Heart right ventricle (tissue), 16 donors: ENCODE data around the gene TRABD. TPM values are rescaled to one million over a fixed set of nuclear protein-coding genes. Genes with fewer than 3 reads are reported as not detected.
"Not testable (repeated sequence)": the region's sequence is repeated elsewhere in the genome, so short reads cannot be mapped to it uniquely, and the experiment has no call there.

ENCODE experiments used
- ATAC-seq, 8 donors: fragments of 200-7000 bp; cut with Tn5 transposase; one replicate each; pipeline ENCODE4 v1.9.1; 2020; ENCODE audit warnings: mild to moderate bottlenecking in 8 of 8, moderate library complexity in 8 of 8, moderate number of reproducible peaks in 1 of 8
- DNase-seq, 2 donors: peaks; one replicate each; pipeline ENCODE4 v3.0.0-alpha.2; 2020
- H3K27ac ChIP-seq, 10 donors: fragments of 200-600 bp; sonication (generic) in 2 of 10; one replicate each; pipeline versions ENCODE4 v1.5.0 to v1.8.0; 2020 to 2022; ENCODE audit warnings: mild to moderate bottlenecking in 3 of 10
- H3K27me3 ChIP-seq, 7 donors: fragments of 200-600 bp; one replicate each; pipeline ENCODE4 v1.8.0; 2021 to 2022; ENCODE audit warnings: mild to moderate bottlenecking in 2 of 7
- H3K36me3 ChIP-seq, 9 donors: fragments of 200-600 bp; sonication (generic) in 1 of 9; one replicate each; pipeline versions ENCODE4 v1.5.0 to v1.8.0; 2020 to 2022; ENCODE audit warnings: mild to moderate bottlenecking in 2 of 9
- H3K4me1 ChIP-seq, 9 donors: fragments of 200-600 bp; sonication (generic) in 1 of 9; one replicate each; pipeline versions ENCODE4 v1.5.0 to v1.8.0; 2020 to 2022; ENCODE audit warnings: mild to moderate bottlenecking in 4 of 9
- H3K4me3 ChIP-seq, 10 donors: fragments of 200-600 bp; sonication (generic) in 2 of 10; one replicate each; pipeline versions ENCODE4 v1.5.0 to v1.8.0; 2020 to 2022; ENCODE audit warnings: mild to moderate bottlenecking in 7 of 10, moderate library complexity in 2 of 10
- H3K9me3 ChIP-seq, 11 donors: fragments of 200-600 bp in 10 of 11; sonication (generic) in 2 of 11; one replicate each; pipeline versions ENCODE4 v1.5.0 to v1.8.0; 2013 to 2022; ENCODE audit warnings: mild to moderate bottlenecking in 2 of 11, control low read depth in 1 of 11, moderate library complexity in 1 of 11
- CTCF ChIP-seq, 9 donors: fragments of 200-600 bp; sonication (generic) in 2 of 9; IDR thresholded peaks; one replicate each; pipeline versions ENCODE4 v1.5.0 to v1.8.0; 2021 to 2022; ENCODE audit warnings: antibody characterized with exemption in 9 of 9, mild to moderate bottlenecking in 5 of 9, moderate library complexity in 1 of 9
- WGBS, 2 donors: extraction: QIAGEN DNeasy Blood & Tissue Kit; methylation state at CpG; one replicate each; pipeline ENCODE4 v1.1.7; 2013; ENCODE audit warnings: inconsistent platforms in 1 of 2; 5-methylcytosine and 5-hydroxymethylcytosine counted together
- intact Hi-C, 10 donors: fragments of 100-400 bp; cut with DNase I; formaldehyde crosslinking; loops; one replicate each; pipeline versions ENCODE4 v1.11.1 to v1.14.2; 2022
- polyA plus RNA-seq, 2 donors: library from polyadenylated mRNA; stranded (reverse); fragments of 200-250 nt; gene quantifications; one replicate each; pipeline ENCODE4 v1.2.3, GENCODE V29; 2013
- total RNA-seq, 10 donors: library from RNA; stranded (reverse); fragmentation: NEBNext Ultra II Directional in 3 of 10; extraction: Animal tissue kit (Norgen Biotek cat#: 25700) in 3 of 10; gene quantifications; one replicate each; pipeline versions ENCODE4 v1.2.1 to v1.2.4, GENCODE V29; 2021 to 2023
- donor health status: Arrhythmogenic right ventricular cardiomyopathy.
- donor health status: ischemic (EF 13 %, LVEDD 7.1; RV severe dilation, severe dysfunction).
- donor health status: healthy with polysubstance abuse.
- donor health status: DM: no; HTN: yes; CAD: no.
- donor health status: DM: no; HTN: no; CAD: no.
- donor health status: ischemic (EF 25% LVEDD 6.9; RV normal size, moderate dysfunction).
- donor health status: ischemic (EF 25% LVEDD 5.7; RV mildly dilated, moderate dysfunction).
- donor health status: healthy.
- donor health status: DM: yes; HTN: yes; CAD: no.
- donor health status: Ischemic cardiomyopathy.
- donor health status: ischemic (EF 35%, LVEDD 5.7; RV mildly dilated, moderate dysfunction).
- donor health status: nonischemic (EF 11% LVEDD 7.7; RV severe dilation, severe dysfunction).
- donor health status: DM: yes; HTN: yes; CAD: no.
- donor health status: PGD.
- donor health status: ischemic (EF 29% LVEDD 5.4; RV normal size, mild dysfunction).
- donor health status: nonischemic (EF 23%, LVEDD 6.1; RV moderate dilation, normal function).

TRABD gene
- total and polyA plus RNA-seq, 12 donors, result 13.6 to 40.8 (median 19.0) TPM

- DNase-seq (peak in 1 of 2 donors; percentile 59), ATAC-seq (peak in 7 of 8 donors; percentile 56 to 78 (median 65))
- peaks cover 0 to 37% (median 22%) of the 10 kb centered on the region in 7 donors for H3K27me3 ChIP-seq
- no peak overlapping the region for H3K27ac ChIP-seq
- H3K9me3 ChIP-seq, result no peaks in the 10 kb centered on the region
- intact Hi-C loops, result loop anchor here in 4 of 10 donors (1.0 to 5.0 kb wide), 4 partner anchors 64 to 68 kb away; no protein-coding TSS in a partner anchor
- peaks cover 0 to 20% (median 0%) of the 10 kb centered on the region in 9 donors for H3K4me1 ChIP-seq
- peak; percentile 43 to 76 (median 65) for TF ChIP-seq CTCF (IDR thresholded peaks at IDR 0.05)
- no peaks in the 10 kb centered on the region for H3K36me3 ChIP-seq
- H3K4me3 ChIP-seq, result no peak overlapping the region
- WGBS, 2 donors, result 39 to 42% methylated on average over 27 of the region's 27 CpGs
Observed at GRCh38 chr22:50146439-50147238, 39.1 kb upstream of the TRABD start.

- intact Hi-C loops, result loop anchor here in 6 of 10 donors (2.0 to 5.0 kb wide), 5 partner anchors 59 to 67 kb away; no protein-coding TSS in a partner anchor
- not testable (repeated sequence) for ATAC-seq
Observed at GRCh38 chr22:50147258-50148165, 38.2 kb upstream of the TRABD start.

GRCh38 chr22:50148166-50148500 lies 37.6 kb upstream of the TRABD start:
- no peak for TF ChIP-seq CTCF (IDR thresholded peaks at IDR 0.05)
- Histone ChIP-seq H3K9me3 (no peaks in the 10 kb centered on the region), H3K27me3 (peaks cover 0 to 30% (median 13%) of the 10 kb centered on the region in 7 donors), H3K27ac (no peak overlapping the region), H3K36me3 (no peaks in the 10 kb centered on the region), H3K4me3 (no peak overlapping the region), H3K4me1 (peaks cover 0 to 20% (median 0%) of the 10 kb centered on the region in 9 donors)
- DNase-seq, result no peak
- no peak for ATAC-seq
- intact Hi-C loops, result loop anchor here in 4 of 10 donors (2.0 to 5.0 kb wide), 3 partner anchors 59 to 64 kb away; no protein-coding TSS in a partner anchor
- 89 to 93% methylated on average over 12 of the region's 12 CpGs for WGBS, 2 donors

More at GRCh38 chr22:50147258-50148165, 38.2 kb upstream of the TRABD start:
- H3K4me3 ChIP-seq, DNase-seq, H3K36me3 ChIP-seq, H3K9me3 ChIP-seq, H3K27ac ChIP-seq: not testable (repeated sequence)
- WGBS, 2 donors, result 79 to 85% methylated on average over 14 of the region's 26 CpGs
- Histone ChIP-seq H3K4me1 (peaks cover 0 to 20% (median 0%) of the 10 kb centered on the region in 9 donors), H3K27me3 (peaks cover 0 to 37% (median 16%) of the 10 kb centered on the region in 7 donors)

GRCh38 chr22:50148991-50149721 lies 36.6 kb upstream of the TRABD start:
- ATAC-seq (peak; percentile 54 to 81 (median 73)), DNase-seq (peak in 1 of 2 donors; percentile 60)
- WGBS, 2 donors, result 36 to 43% methylated on average over 22 of the region's 22 CpGs
- H3K4me3 ChIP-seq, result no peak overlapping the region
- intact Hi-C loops, result loop anchor here in 4 of 10 donors (2.0 to 5.0 kb wide), 3 partner anchors 58 to 63 kb away; no protein-coding TSS in a partner anchor
- H3K36me3 ChIP-seq, result no peaks in the 10 kb centered on the region
- H3K4me1 ChIP-seq, result peaks cover 0 to 20% (median 0%) of the 10 kb centered on the region in 9 donors
- no peaks in the 10 kb centered on the region for H3K9me3 ChIP-seq
- no peak overlapping the region for H3K27ac ChIP-seq
- peak; percentile 38 to 90 (median 71) for TF ChIP-seq CTCF (IDR thresholded peaks at IDR 0.05)
- peaks cover 0 to 22% (median 13%) of the 10 kb centered on the region in 7 donors for H3K27me3 ChIP-seq
